Natural killer cell treated with Interleukin-12 subunit alpha and Interleukin-12 subunit beta and Interleukin-15 and Interleukin-18, amount 100 ng/mL, for 72 hours (primary cell): ENCODE results near the gene NSMCE1. TPM values are rescaled to one million over a fixed set of nuclear protein-coding genes. Genes with fewer than 3 reads are reported as not detected.
"Not testable (repeated sequence)": the region's sequence is repeated elsewhere in the genome, so short reads cannot be mapped to it uniquely, and the experiment has no call there.

Experiments used
- ATAC-seq, 2 donors: fragments of 150-1000 bp; cut with Tn5 transposase in 1 of 2; sonication (Bioruptor Pico), chemical (Tn5 transposase) in 1 of 2; 2 replicates each; pipeline ENCODE4 v1.10.0; 2021
- DNase-seq: peaks from one replicate; pipeline ENCODE4 v3.0.0; 2022; ENCODE audit warnings: low spot score
- H3K27ac Mint-ChIP-seq, 2 donors: 1 replicate in 1 of 2; 2 replicates in 1 of 2; pipeline ENCODE4 v1.8.0; 2022; ENCODE audit warnings: mixed read lengths in 2 of 2, mild to moderate bottlenecking in 1 of 2, moderate library complexity in 1 of 2
- H3K27me3 Mint-ChIP-seq, 2 donors: 1 replicate in 1 of 2; 2 replicates in 1 of 2; pipeline ENCODE4 v1.8.0; 2022; ENCODE audit warnings: mixed read lengths in 2 of 2
- H3K36me3 Mint-ChIP-seq: one replicate; pipeline ENCODE4 v1.8.0; 2022; ENCODE audit warnings: mixed read lengths
- H3K4me1 Mint-ChIP-seq, 2 donors: 1 replicate in 1 of 2; 2 replicates in 1 of 2; pipeline ENCODE4 v1.8.0; 2022; ENCODE audit warnings: low read depth in 2 of 2, mixed read lengths in 2 of 2, mild to moderate bottlenecking in 1 of 2
- H3K4me3 Mint-ChIP-seq: one replicate; pipeline ENCODE4 v1.8.0; 2022; ENCODE audit warnings: mixed read lengths
- H3K9me3 Mint-ChIP-seq: 2 replicates; pipeline ENCODE4 v1.8.0; 2022; ENCODE audit warnings: mixed read lengths
- total RNA-seq, 2 donors: library from RNA; stranded (reverse); gene quantifications; one replicate each; pipeline ENCODE4 v1.2.3, GENCODE V29; 2022

The NSMCE1 gene
- total RNA-seq, 2 donors from 2014 or later, result 37.7 to 50.4 TPM

- no peak for DNase-seq
- no peak overlapping the region for H3K27ac Mint-ChIP-seq
- no peak overlapping the region for H3K4me3 Mint-ChIP-seq
- no peaks in the 10 kb centered on the region for H3K36me3 Mint-ChIP-seq
- H3K9me3 Mint-ChIP-seq, result no peaks in the 10 kb centered on the region
- peak in 1 of 2 donors; percentile 6 for ATAC-seq
- H3K4me1 Mint-ChIP-seq, result no peaks in the 10 kb centered on the region
- H3K27me3 Mint-ChIP-seq, result no peaks in the 10 kb centered on the region
Measured at GRCh38 chr16:27211026-27211425, 57.5 kb downstream of the NSMCE1 start.

GRCh38 chr16:27210174-27210573, 58.4 kb downstream of the NSMCE1 start:
- ATAC-seq (peak in 1 of 2 donors; percentile 18), DNase-seq (no peak)
- Mint-ChIP-seq H3K27ac (no peak overlapping the region), H3K36me3 (no peaks in the 10 kb centered on the region), H3K4me1 (no peaks in the 10 kb centered on the region), H3K27me3 (no peaks in the 10 kb centered on the region), H3K9me3 (no peaks in the 10 kb centered on the region), H3K4me3 (no peak overlapping the region)

- Mint-ChIP-seq H3K4me3 (no peak overlapping the region), H3K9me3 (no peaks in the 10 kb centered on the region), H3K27me3 (no peaks in the 10 kb centered on the region), H3K4me1 (peaks cover 0 to under 1% of the 10 kb centered on the region in 2 donors), H3K27ac (no peak overlapping the region), H3K36me3 (no peaks in the 10 kb centered on the region)
- no peak for ATAC-seq
- no peak for DNase-seq
Measured at GRCh38 chr16:27209591-27209990, 59.0 kb downstream of the NSMCE1 start.

- H3K27me3 Mint-ChIP-seq, result no peaks in the 10 kb centered on the region
- H3K4me1 Mint-ChIP-seq, result peaks cover 6 to 8% of the 10 kb centered on the region in 2 donors
- no peak for DNase-seq
- no peak for ATAC-seq
- H3K9me3 Mint-ChIP-seq, result no peaks in the 10 kb centered on the region
- no peak overlapping the region for H3K4me3 Mint-ChIP-seq
- no peaks in the 10 kb centered on the region for H3K36me3 Mint-ChIP-seq
- no peak overlapping the region for H3K27ac Mint-ChIP-seq
Measured at GRCh38 chr16:27208796-27209195, 59.8 kb downstream of the NSMCE1 start.

GRCh38 chr16:27208081-27208680, 60.4 kb downstream of the NSMCE1 start:
- H3K4me1 Mint-ChIP-seq, result peaks cover 12 to 13% of the 10 kb centered on the region in 2 donors

GRCh38 chr16:27207121-27207520, 61.5 kb downstream of the NSMCE1 start:
- H3K4me1 Mint-ChIP-seq, result peaks cover 18 to 22% of the 10 kb centered on the region in 2 donors
- not testable (repeated sequence) for H3K27me3 Mint-ChIP-seq, DNase-seq, H3K27ac Mint-ChIP-seq, H3K36me3 Mint-ChIP-seq, ATAC-seq, H3K9me3 Mint-ChIP-seq, H3K4me3 Mint-ChIP-seq

More at GRCh38 chr16:27208081-27208680, 60.4 kb downstream of the NSMCE1 start:
- Mint-ChIP-seq H3K9me3 (no peaks in the 10 kb centered on the region), H3K4me3 (no peak overlapping the region), H3K27me3 (no peaks in the 10 kb centered on the region), H3K27ac (no peak overlapping the region), H3K36me3 (no peaks in the 10 kb centered on the region)
- no peak for DNase-seq
- ATAC-seq, result no peak

GRCh38 chr16:27205423-27206065, 63.0 kb downstream of the NSMCE1 start:
- Mint-ChIP-seq H3K9me3 (peaks cover 3% of the 10 kb centered on the region), H3K4me3 (no peak overlapping the region), H3K27me3 (no peaks in the 10 kb centered on the region), H3K36me3 (no peaks in the 10 kb centered on the region), H3K4me1 (peaks cover 23 to 33% of the 10 kb centered on the region in 2 donors), H3K27ac (no peak overlapping the region)
- ATAC-seq (no peak), DNase-seq (no peak)

GRCh38 chr16:27204312-27204915, 64.2 kb downstream of the NSMCE1 start:
- Mint-ChIP-seq H3K4me3 (peak overlapping the region; percentile 90), H3K4me1 (peaks cover 35 to 44% of the 10 kb centered on the region in 2 donors), H3K36me3 (no peaks in the 10 kb centered on the region), H3K27ac (peak overlapping the region; percentile 95 to 96), H3K9me3 (peaks cover 3% of the 10 kb centered on the region), H3K27me3 (no peaks in the 10 kb centered on the region)
- DNase-seq, result no peak
- ATAC-seq, result no peak

- H3K27ac Mint-ChIP-seq, result peak within 1 kb of the TSS; percentile 95 to 96
- peak within 1 kb of the TSS; percentile 90 for H3K4me3 Mint-ChIP-seq
- peaks cover 39 to 49% of the 10 kb centered on the region in 2 donors for H3K4me1 Mint-ChIP-seq
- H3K9me3 Mint-ChIP-seq, result peaks cover 3% of the 10 kb centered on the region
- no peaks in the 10 kb centered on the region for H3K27me3 Mint-ChIP-seq
- peak; percentile 100 for DNase-seq
- peak; percentile 93 to 94 for ATAC-seq
- no peaks in the 10 kb centered on the region for H3K36me3 Mint-ChIP-seq
Measured at GRCh38 chr16:27203507-27204311, 64.9 kb downstream of the NSMCE1 start, which contains the start of gene KDM8. TSS of gene KDM8 (plus strand) at chr16:27203526. CDS start at chr16:27210124, 6,598 bp downstream.

- peak; percentile 88 to 90 for ATAC-seq
- peaks cover 45 to 49% of the 10 kb centered on the region in 2 donors for H3K4me1 Mint-ChIP-seq
- H3K4me3 Mint-ChIP-seq, result peak overlapping the region; percentile 90
- no peaks in the 10 kb centered on the region for H3K36me3 Mint-ChIP-seq
- H3K27ac Mint-ChIP-seq, result peak overlapping the region; percentile 95 to 96
- peak; percentile 92 for DNase-seq
- no peaks in the 10 kb centered on the region for H3K27me3 Mint-ChIP-seq
- peaks cover 3% of the 10 kb centered on the region for H3K9me3 Mint-ChIP-seq
Measured at GRCh38 chr16:27202923-27203506, 65.6 kb downstream of the NSMCE1 start.

GRCh38 chr16:27200914-27201313, 67.7 kb downstream of the NSMCE1 start:
- not testable (repeated sequence) for DNase-seq
- H3K4me3 Mint-ChIP-seq, result peak overlapping the region; percentile 60
- peak overlapping the region; percentile 74 to 88 for H3K27ac Mint-ChIP-seq

GRCh38 chr16:27199736-27200135, 68.8 kb downstream of the NSMCE1 start:
- Mint-ChIP-seq H3K36me3 (no peaks in the 10 kb centered on the region), H3K9me3 (peaks cover 3% of the 10 kb centered on the region), H3K4me1 (peaks cover 46 to 52% of the 10 kb centered on the region in 2 donors), H3K4me3 (peak overlapping the region; percentile 60), H3K27ac (peak overlapping the region; percentile 74 to 88), H3K27me3 (no peaks in the 10 kb centered on the region)
- ATAC-seq (no peak), DNase-seq (no peak)

More at GRCh38 chr16:27200914-27201313, 67.7 kb downstream of the NSMCE1 start:
- H3K4me1 Mint-ChIP-seq, result peaks cover 46 to 52% of the 10 kb centered on the region in 2 donors
- not testable (repeated sequence) for H3K9me3 Mint-ChIP-seq, H3K36me3 Mint-ChIP-seq, ATAC-seq, H3K27me3 Mint-ChIP-seq

- DNase-seq (no peak), ATAC-seq (no peak)
- Mint-ChIP-seq H3K27me3 (no peaks in the 10 kb centered on the region), H3K4me1 (peaks cover 42 to 49% of the 10 kb centered on the region in 2 donors), H3K36me3 (no peaks in the 10 kb centered on the region), H3K27ac (peak overlapping the region in 1 of 2 donors; percentile 74), H3K4me3 (peak overlapping the region; percentile 60), H3K9me3 (peaks cover 3% of the 10 kb centered on the region)
Measured at GRCh38 chr16:27199235-27199586, 69.4 kb downstream of the NSMCE1 start.
